HG02623 (cell line): Measurements from ENCODE around the gene CES1.
"Not testable (repeated sequence)": the region's sequence is repeated elsewhere in the genome, so short reads cannot be mapped to it uniquely, and the experiment has no call there.

ENCODE experiments used
- ATAC-seq: cut with Tn5 transposase; IDR thresholded peaks from one replicate; pipeline ENCODE4 v1.9.1; 2021; ENCODE audit warnings: moderate library complexity; ENCODE audit not compliant: unreplicated experiment

The CES1 gene

DNA sequence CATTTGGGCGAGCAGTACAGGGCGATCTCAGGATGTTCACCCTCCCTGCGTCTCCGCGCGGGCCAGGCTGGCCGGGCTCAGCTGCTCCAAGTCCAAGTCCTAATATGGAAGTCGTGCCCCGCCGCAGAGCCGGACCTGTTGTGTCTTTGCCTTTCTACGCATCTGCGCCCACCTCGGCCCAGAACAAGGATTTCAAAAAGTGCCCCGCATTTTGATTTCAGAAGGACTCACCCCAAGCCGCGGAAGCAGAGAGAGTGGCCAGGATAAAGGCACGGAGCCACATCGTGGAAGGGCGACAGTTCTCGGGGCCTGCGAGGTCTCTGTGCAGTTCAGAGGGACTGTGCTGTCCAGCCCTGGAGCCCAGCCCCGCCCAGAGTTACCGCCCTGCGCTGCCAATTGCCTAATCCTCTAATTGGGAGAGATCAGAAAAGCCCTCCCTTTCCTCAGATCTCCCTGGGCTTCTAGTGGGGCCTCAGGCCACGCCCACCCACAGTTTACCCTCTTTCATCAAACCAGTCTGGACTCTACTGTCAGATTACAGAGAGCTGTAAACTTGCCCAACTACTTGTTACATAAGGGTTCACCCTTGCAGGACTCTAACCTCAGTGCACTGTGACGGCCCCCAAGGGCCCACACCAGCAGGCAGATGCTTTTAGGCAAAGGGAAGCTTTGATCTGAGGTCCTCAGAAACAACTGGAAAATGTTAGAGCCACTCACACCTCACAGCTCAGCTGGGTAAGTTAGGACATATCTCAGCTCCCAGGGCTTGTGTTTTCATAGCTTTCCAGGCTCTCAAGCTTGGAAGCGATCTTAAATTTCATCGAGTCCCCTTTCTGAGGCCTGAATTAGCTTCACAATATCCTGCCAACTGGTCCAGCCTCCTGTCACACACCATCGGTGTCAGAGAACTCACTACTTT, at the start of gene CES1:
TSS of gene CES1 (minus strand) at position 324 of the 919 bp plus-strand sequence. CDS start at position 283, 41 bp downstream.
- ATAC-seq: no peak

DNA sequence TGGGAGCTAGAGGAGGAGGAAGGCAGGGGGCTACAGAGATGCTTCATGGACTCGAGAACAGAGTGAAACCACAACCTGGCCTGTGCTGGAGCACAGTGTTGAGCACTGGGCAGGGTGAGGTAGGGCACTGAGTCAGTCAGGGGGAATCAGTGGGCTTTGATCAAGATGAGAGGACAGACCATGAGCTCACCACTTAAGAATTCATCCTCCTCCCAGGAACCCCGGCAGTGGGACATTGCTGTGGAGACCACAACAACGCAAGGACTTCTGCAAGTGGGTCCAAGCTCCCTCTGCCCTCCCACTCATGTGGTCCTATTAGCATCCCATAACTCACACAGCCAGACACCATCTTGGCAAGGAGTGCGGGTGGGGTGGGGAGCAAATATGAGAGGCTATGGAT, 44.0 kb upstream of the CES1 start:
- no peak for ATAC-seq

DNA sequence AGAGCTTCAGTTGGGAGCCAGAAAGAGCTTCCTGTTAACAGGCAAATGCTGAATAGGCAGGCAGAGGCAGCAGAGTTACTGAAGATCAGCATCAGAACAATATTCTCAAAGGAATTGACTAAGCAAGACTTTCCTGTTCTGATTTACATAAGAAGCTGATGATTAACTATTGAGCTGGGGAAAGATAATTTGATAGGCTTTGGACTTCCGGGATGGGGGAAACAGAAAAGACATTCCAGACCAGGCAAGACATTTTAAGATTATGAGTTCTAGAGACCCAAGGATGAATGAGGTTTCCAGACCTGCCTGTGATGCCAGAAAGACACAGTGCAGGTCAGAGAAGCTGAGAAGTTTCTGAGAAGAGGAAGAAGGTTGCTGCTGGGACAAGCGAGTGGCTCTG, 42.4 kb upstream of the CES1 start, which contains the start of gene CES5A:
TSS of gene CES5A (minus strand) at position 101 of the 400 bp plus-strand sequence. CDS start 152 bp downstream, outside the sequence.
- ATAC-seq: no peak

GRCh38 chr16:55873122-55873521, 40.2 kb upstream of the CES1 start:
- no peak for ATAC-seq

DNA sequence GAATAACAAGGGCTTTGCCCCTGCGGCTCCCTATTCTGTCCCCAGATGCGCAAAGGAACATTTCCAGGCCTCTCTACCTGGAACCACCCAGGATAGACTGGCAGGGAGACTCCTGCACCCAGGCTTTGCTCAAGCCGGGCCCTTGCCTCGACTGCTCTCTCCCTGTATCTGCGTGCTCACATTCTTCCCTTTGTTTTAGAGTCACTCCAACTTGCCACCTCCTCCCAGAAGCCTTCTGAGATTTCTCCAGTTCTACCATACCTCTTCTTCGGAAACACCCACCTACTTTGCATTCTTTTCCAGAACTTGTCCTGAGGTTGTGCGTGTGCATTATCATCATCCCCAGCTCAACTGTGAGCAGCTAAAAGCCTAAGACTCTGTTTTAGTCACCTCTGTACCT, 39.2 kb upstream of the CES1 start:
- ATAC-seq: no peak

DNA sequence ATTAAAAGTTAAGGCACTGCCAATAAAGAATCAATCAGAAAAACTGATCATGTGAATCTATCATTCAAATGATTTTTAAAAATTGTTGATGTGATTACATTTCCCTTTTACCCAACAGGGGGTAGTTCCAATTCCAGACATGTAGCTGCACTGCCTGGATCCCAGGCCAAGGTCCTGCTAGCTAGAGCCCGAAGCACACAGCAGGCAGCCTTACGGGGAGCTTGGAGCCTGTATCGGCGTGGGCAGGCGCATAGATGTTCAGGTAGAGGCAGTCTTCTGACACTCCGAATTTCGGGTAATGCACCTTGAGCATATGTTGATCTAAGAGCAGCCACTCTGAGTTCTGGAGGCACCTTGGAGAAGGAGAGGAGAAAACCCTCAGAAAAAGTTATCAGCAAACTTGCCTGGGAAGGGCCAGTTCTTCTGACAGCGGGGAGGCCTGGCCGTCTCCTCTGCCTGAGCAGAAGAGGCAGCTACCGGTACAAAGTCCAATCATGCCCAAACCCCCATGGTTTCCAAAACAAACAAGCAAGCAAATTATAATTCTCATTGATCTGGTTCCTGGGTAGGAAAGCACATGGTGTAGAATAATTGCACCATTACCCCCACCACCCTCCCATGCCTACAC, 38.6 kb upstream of the CES1 start:
- ATAC-seq: no peak

- ATAC-seq: no peak
Observed at GRCh38 chr16:55868980-55869379, 36.1 kb upstream of the CES1 start.

GRCh38 chr16:55868137-55868536, 35.2 kb upstream of the CES1 start:
- ATAC-seq: no peak

DNA sequence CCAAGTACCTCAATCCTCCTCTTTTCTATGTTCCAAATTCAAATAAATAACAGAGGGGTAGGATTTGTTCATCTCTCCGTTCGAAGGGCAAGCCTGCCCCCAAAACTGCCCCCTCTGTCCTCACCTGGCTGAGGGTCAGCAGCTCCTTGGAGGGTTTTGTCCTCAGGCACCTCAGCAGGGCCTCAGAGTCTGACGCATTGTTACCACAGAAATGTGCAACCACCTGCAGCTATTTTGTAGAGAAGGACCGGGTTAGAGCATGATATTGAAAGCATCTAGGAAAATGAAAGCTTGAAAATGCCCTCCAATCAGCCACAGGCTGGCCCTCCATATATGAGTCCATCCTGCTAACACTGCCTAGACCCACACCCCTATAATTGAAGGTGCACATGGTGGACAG, 28.4 kb upstream of the CES1 start:
- ATAC-seq: no peak

DNA sequence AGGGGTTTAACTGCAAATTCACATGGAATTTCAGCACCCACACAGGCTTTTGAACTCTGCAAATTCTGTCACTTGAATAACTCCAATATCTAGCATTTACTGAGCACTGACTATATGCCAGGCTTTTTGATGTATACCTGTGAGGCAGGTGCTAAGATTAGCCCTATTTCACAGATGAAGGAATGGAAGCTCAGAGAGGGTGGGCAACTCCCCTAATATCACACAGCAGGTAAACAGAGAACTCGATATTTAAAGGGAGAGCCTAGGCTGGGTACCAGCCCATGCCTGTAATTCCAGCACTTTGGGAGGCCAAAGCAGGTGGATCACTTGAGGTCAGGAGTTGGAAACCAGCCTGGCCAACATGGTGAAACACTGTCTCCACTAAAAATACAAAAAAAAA, 24.8 kb upstream of the CES1 start:
- not testable (repeated sequence) for ATAC-seq

DNA sequence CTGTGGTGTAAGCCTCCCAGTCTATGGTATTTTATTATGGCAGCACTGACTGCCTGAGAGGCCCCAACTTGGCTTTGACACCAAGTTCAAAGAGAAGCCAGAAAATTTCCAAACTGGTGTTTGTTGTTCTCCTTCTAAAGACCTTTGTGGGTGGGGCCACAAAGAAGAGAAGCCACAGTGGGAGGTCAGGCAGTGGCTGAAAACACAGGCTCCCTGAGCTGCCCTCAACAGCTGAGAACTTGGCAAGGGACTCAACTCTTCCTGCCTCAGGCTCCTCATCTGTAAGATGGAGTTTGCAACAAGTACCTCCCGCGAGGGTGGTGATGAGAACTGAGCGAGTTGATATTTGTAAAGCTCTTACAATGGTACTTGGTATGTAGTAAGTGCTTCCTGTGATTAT, 24.1 kb upstream of the CES1 start:
- no peak for ATAC-seq

DNA sequence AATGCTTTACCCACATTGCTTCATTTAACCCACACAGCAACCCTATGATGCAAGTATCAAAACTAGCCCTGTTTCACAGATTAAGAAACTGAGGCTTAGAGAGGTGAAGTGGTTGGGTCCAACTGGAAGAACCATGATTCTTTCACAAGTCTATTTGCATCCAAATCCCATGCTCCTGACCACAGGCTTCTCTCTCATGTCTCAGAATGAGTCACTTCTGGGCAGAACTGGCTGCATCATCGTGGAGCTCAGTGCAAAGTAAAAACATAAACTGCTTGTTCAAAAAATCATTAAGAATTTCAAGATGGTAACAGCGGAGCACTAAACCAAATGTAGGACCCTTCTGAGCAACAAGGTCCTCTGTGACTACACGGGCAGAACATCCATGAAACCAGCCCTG, 20.2 kb upstream of the CES1 start:
- no peak for ATAC-seq

DNA sequence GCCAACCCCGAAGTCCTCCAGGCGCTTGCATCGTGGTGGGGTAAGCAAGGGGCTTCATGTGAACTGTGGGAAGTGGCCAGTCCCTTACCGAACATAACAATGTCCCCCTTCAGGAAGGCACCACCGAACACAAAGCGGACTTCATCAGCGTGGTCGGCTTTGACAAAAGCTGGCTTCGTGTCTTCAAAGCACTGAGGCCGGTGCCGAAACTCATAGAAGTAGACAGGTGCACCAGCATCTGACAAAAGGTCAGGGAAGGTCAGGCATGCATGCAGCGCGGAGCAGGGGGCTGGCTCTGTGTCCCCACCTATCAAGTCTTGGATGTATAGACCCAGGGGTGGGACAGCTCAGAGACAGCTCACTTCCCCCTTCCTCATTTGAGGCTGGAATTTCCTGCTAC, 16.6 kb upstream of the CES1 start:
- ATAC-seq: no peak

DNA sequence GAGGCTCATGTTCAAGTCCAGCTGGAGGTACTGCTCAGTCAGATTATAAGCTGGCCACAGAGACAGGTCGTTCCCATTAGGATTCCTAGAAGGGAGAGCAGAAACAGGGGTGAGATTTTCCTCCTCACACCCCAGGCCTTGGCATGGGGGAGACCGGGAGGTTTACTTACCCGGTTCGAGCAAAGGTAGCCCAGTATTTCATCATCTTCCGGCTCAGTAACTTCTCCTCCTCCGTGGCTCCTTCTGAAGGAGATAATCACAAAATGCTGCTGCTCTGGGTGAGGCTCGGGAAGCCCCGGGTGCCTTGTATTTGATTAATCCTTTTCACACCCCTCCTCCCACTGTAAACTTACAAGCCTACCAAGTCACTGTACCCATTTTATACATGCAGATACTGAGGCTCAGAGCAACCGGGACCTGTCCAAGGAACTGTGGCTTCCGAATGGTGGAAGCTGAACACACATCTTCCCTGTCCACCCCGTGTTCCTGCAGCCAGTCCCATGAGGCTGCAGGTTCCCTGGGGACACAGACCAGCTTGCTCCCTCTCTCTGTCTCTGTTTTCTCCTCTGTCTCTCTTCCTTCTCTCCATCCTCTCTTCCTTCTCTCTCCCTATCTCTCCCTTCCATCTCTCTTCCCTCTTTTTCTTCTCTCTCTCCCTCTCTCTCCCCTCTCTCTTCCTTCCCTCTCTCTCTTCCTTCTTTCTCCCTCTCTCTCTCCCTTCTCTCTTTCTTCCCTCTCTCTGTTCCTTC, 13.9 kb upstream of the CES1 start:
- ATAC-seq: no peak

GRCh38 chr16:55843105-55843395, 10.2 kb upstream of the CES1 start:
- no peak for ATAC-seq

GRCh38 chr16:55842369-55843104, 9.6 kb upstream of the CES1 start:
- no peak for ATAC-seq

GRCh38 chr16:55839115-55839514, 6.2 kb upstream of the CES1 start:
- ATAC-seq: no peak

DNA sequence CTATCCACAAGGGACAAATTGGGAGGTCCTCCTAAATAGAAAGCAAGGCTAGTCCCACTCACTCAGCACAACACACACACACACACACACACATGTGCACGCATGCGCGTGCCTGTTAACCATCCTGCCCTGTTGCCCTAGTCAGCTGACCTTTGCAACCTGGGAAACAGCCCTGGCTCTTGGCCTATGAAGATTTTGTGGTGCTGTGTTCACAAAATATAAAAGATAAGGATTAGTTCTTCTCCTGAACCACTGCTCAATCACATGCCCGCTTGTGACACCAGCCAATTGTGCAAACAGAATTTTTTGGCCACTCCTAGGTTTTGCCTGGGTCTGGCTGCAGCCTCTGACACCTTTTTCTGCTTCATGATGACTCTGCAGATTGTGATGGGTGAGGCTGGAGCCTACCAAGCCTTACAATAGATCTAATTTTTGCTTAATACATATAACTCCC, 3.3 kb upstream of the CES1 start:
- ATAC-seq: no peak

- ATAC-seq: no peak
Observed at GRCh38 chr16:55835581-55835980, 2.7 kb upstream of the CES1 start.

- not testable (repeated sequence) for ATAC-seq
Observed at GRCh38 chr16:55835173-55835572, 2.3 kb upstream of the CES1 start.

DNA sequence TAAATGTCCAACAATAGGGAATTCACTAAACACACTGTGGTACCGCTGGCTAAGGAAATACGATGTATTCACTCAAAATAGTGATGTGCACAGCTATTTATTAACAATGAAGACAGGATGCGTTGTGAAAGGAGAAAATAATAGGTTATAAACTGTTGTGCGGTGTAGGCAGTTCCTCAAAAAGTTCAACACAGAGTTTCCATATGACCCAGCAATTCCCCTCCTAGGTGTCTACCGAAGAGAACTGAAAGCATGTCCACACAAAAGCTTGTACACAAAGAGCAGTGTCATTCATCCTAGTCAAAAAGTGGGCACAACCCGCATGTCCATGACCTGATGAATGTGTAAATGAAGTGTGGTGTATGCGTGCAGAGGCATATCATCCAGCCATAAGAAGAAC, 1.2 kb upstream of the CES1 start:
- ATAC-seq: peak; percentile 74
